Measurements from ENCODE around the gene LIN28B.
"Not testable (repeated sequence)": the region's sequence is repeated elsewhere in the genome, so short reads cannot be mapped to it uniquely, and the experiment has no call there.

The LIN28B gene, protein sequence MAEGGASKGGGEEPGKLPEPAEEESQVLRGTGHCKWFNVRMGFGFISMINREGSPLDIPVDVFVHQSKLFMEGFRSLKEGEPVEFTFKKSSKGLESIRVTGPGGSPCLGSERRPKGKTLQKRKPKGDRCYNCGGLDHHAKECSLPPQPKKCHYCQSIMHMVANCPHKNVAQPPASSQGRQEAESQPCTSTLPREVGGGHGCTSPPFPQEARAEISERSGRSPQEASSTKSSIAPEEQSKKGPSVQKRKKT

DNA sequence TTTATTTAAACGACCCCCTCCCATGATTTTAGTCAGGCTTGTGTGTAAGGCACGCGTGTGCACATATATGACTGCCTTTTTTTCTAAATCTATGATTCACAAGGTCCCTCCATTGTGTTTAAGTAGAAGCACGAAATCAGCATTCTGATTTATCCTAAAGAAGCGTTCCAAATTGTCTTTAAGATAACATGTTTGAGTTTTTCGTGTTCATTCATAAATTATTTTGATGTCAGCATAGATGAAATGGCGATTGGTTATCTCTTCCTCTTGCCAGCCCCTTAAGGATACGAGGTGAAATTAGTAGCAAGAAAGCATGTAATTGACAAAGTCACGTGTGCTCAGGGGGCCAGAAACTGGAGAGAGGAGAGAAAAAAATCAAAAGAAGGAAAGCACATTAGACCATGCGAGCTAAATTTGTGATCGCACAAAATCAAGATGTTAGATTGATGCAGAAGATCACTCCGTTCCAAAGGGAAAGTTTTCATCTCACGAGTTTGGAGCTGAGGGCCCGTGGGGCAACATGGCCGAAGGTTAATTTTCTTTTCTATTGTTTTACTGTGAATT lies at the start of gene LIN28B:
TSS of gene LIN28B (plus strand) at position 377 of the 564 bp plus-strand sequence. CDS start at position 521, 144 bp downstream.
- DNase-seq: no peak

DNA sequence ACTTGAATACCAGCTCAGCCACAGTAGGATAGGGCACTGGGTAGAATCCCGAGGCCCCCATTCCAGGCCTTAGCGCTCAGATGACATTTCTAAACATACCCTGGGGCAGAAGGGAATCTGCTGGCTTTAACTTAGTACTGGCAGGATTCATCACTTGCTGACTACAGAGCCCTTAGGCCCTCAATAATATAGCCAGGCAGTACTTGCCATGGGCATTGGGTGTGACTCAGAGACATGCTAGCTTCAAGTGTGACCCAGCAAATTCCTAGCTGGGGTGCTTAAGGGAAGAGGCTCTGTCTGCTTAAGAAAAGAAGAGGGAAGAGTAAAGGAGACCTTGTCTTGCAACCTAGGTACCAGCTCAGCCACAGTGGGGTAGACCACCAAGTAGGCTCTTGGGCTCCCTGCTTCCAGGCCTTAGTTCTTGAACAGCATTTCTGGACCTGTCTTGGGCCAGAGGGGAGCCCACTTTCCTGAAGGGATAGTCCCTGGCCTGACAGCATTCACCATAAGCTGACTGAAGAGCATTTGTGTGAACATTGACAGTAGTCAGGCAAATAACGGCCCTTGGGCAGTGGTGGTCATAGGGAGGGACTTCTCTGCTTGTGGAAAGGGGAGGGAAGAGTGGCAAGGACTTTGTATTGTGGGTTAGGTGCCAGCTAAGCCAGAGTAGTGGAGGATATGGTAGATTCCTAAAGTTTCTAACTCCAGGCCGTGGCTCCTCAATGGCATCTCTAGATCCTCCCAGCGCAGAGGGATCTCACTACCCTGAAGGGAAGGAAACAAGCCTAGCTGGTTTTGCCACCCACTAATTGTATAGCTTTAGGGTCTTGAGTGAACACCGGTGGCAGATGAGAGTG lies 48.6 kb upstream of the LIN28B start:
- no peak for DNase-seq

DNA sequence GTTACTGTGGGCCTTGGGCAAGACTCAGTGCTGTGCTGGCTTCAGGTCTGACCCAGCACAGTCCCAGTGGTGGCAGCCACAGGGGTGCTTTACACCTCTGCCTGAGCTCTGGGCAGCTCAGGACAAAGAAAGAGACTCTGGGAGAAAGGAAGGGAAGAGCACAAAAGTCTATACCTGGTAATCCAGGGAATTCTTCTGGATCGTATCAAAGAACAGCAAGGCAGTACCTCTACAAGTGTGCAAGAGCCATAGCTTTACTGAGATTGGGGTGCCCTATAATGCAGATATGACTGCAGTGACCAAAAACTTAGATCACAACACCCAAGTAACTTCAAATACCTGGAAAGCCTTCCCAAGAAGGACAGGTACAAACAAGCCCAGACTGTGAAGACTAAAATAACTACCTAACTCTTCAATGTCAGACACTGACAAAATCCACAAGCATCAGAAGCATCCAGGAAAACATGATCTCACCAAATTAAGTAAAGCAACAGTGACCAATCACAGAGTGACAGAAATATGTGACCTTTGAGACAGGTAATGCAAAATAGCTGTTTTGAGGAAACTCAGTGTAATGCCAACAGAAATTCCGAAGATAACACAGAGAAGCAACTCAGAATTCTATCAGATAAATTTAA lies 47.9 kb upstream of the LIN28B start:
- DNase-seq: no peak

DNA sequence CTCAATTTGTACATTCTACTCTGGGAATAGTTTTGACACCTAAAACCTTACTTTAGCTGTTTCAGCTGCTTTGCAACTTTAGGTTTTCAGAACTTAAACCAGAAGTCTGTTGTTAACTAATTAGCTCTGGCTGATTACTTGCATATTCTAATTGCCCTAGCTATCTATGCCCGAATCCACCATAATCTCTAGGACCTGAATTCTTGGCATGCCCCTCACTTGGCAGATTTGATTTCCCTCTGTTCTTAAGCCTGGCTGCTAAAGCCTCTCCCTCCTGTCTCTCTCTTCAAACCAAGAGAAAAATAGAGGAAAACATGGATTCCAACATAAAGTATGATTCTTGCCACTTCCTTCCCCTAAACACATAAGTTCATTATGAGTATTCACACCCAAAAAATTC lies 35.0 kb upstream of the LIN28B start:
- DNase-seq: no peak

DNA sequence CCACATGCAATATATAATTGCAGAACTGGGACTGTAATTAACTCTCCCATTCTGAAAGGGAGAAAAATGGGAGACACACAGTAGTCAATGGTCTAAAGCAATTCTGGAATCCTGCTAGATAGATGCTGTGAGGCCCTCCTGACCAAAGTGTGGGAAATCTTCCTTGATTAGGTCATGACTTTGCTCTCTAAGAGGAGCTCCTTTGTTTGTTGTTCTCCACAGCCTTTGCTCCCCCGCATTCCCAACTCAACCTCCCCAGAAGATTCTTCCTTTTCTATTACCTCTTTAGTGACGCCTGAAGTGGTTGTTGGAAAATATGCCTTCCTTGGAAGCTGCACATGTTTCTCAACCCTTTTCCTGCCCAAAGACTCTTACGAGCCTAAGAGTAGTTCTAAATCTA lies 28.8 kb upstream of the LIN28B start:
- no peak for DNase-seq

DNA sequence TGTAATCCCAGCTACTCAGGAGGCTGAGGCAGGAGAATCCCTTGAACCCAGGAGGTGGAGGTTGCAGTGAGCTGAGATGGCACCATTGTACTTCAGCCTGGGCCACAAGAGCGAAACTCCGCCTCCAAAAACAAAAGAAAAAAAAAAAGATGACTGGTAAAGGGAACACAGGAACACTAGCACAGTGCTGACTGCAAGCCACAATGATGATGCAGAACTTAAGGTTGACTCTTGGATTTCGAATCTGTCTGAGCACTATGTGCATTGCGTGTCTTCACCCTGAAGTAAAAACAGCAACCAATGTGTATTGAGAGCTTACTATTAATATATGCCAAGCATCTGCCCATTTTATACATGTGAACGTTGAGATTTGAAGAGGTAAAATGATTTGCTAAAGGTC lies 27.6 kb upstream of the LIN28B start:
- DNase-seq: no peak

DNA sequence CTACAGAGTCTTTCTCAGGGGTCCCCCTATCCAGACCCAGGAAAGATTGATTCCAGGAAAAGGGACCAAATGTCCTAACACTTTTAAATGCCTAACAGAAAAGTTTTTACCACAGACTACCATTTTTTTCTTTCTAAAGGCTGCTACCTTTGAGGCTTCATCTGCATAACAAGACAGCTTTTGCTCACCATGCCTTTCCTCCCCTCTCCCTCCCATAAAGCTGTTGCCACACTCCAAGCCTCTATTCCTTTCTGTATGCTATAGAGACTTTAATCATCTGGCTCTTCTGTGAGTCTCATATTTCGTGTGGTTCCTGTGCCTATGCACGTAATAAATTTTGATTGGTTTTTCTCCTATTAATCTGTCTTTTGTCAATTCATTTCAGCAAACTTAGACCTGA lies 26.0 kb upstream of the LIN28B start:
- no peak for DNase-seq

DNA sequence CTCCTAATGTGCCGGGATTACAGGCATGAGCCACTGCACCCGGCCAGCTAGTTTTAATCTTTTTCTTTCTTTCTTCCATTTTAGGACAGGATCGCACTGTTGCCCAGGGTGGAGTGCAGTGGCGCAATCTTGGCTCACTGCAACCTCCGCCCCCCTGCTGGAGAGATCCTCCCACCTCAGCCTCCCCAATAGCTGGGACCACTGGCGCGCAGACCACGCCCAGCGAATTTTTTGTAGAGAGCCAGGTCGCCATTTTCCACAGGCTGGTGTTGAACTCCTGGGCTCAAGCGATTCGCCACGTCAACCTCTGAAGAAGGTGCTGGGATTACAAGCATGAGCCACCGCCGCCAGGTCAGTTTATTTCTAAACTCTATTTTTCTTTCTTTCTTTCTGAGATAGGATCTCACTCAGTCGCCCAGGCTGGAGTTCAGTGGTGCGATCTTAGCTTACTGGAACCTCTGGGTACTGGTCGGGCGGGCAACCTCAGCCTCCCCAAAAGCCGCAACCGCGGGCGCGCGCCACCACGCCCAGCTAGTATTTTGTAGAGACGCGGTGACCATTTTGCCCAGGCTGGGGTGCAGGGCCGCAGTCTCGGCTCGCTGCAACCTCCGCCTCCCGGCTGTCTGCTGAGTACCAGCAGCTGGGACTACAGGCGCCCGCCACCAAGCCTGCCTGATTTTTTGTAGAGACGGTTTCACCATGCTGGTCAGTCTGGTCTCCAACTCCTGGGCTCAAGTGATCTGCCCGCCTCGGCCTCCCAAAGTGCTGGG lies 20.0 kb upstream of the LIN28B start:
- DNase-seq: no peak

DNA sequence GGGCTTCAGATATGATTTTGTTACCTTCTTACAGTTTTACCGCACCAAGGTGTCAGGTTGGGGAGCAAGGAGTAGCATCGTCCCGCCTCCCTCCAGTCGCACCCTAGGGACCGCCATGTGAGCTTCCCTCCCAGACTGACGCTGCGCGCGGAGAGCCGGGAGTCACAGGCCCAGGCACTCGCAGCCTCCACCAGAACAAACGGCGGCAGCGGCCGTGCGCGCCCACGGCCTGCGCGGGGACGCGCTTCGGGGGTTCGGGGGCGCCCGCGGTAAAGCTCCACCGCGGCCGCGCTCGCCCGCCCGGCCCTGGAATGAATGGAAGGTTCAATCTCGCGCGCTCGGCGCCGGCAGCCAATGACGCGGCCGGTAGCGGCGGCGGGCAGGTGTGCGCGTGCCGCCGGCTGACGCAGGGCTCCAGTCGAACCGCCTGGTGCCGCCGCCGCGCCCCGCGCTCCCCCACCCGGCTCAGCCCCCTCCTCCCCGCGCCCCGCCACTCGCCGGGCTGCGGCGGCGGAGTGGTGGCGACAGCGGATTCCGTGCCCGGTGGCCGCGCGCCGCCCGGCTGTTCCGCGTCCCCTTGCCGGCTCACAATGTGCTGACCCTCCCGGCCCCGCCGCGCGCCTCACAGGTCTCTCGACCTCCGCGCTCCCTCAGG lies 16.5 kb upstream of the LIN28B start:
- DNase-seq: no peak

DNA sequence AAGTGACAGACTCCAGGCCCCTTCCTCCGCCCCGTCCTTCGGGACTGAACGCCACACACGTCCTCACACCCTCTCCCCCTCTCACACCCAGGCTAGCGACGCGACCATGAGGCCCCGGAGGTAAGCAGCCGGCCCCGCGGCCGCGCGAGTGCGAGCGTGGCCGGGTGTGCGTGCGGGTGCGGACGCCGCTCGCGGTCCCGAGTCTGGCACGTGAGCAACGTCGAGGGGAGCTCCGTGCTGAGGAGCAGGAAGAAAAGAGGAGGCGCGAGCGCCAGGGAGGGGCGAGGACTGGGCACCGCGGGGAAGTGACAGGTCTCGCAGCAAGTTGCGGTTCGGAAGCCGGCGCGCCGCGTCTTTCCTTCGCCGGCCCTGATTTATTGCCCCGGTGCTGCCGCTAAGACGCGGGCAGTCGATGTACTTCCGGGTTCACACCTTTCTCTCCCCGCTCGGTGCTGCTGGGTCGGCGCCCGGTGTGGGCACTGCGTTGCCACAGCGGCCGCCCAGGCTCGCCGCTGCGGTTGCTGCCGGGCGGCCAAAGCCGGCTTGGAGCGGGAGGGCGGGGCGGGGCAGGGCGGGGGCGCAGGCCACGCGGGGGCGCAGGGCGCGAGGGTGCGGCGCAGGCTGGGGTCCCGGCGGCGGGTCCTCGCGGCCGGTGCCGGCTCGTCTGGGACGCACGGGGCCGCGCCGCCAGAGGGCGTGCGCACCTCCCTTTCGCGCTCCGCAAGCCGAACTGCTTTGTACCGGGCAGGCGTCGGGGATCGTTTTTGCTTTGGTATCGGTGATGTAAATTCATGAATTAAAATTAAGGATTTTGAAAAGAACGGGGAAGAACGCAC lies 15.8 kb upstream of the LIN28B start:
- DNase-seq: no peak

DNA sequence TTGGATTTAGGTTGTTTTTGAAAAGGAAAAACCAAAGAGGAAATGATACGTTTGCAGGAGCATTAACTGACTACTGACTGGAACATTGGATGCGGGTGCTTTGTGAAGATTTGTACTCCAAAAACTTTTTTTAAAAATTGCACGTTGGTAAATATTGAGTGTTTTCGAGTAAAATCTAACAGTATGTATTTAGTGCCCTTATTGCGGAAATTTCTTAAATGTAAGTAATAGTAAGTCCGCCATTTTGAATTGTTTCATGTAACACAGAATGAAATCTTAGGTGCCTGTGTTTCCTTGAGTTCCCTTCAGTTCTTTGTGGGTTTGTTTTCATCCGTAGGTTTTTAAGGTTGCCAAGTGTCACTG lies 15.2 kb upstream of the LIN28B start:
- no peak for DNase-seq

DNA sequence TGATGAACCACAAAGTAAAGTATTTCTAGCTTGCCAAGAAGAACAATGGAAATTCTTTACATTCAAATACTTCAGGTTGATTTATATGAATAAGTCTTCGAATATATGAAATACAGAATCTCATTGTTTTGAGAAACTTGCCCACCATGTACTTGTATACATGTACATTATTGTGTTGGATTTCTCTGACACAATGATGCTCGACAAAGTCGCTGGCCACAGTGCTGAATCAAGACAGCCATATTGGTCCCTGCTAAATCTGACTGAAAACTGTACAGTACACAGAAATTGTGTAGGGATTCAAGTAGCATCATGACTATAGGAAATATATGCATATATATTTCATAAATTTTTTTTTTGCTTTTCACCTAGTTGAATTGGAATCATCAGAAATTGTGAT lies 13.1 kb upstream of the LIN28B start:
- no peak for DNase-seq

DNA sequence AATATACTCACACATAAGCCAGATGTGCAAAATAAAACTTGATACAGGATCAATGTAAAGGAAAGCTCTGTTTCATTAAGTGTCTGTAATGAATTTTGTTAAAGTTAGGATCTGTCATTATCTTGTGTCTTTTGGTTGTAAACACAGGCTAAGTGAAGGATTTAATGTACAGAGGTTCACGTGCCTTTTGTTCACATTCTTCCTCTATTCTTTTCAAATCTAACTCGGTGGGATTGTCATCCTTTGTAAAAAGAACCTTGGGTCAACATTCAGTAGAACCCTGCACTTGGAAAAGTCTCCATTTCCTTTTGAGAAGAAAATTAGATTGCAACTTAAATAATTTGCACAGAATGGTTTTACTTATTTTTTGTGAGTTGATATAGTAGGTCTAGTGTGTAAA lies 7.7 kb upstream of the LIN28B start:
- DNase-seq: no peak

DNA sequence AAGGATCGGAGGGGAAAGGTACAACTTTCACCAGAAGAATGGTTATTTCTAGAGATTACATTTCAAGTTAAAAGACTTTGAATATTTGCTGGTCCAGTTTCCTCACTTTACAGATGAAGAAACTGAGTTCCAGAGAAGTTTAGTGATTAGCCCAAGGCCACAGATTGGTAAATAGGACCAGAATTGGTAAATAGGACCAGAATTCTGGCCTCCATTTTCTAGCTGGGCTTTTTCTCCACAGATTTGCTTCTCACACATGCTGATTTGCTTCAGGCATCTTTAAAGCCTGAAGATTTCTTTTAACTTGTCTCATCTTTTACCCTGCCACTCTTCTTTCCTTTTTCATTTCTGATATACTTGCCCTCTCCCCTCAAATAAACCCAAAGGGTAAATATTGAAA lies 5.2 kb upstream of the LIN28B start:
- DNase-seq: no peak

DNA sequence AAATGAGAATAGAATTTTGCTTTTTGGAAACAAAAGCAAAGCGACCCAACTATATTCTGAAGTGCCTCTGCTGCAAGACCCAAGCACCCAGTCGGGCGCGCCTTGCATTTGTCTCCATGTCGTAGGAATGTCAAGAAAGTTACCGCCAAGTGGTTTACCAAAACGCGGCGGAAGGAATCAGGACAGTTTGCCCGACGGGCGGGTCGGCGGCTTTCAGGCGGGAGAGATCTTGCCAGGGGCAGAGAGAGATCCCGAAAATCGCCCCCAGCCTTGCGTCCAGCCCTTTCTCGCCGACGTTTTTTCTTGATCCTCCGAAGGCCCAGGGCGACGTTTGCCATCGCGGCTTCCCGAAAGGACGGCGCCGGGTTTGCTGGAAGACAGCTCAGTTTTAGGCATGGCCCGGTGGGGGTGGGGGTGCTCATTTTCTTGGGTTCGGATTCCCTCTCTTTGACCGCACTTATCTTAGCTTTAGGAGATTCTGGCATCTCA lies 4.0 kb upstream of the LIN28B start:
- no peak for DNase-seq

DNA sequence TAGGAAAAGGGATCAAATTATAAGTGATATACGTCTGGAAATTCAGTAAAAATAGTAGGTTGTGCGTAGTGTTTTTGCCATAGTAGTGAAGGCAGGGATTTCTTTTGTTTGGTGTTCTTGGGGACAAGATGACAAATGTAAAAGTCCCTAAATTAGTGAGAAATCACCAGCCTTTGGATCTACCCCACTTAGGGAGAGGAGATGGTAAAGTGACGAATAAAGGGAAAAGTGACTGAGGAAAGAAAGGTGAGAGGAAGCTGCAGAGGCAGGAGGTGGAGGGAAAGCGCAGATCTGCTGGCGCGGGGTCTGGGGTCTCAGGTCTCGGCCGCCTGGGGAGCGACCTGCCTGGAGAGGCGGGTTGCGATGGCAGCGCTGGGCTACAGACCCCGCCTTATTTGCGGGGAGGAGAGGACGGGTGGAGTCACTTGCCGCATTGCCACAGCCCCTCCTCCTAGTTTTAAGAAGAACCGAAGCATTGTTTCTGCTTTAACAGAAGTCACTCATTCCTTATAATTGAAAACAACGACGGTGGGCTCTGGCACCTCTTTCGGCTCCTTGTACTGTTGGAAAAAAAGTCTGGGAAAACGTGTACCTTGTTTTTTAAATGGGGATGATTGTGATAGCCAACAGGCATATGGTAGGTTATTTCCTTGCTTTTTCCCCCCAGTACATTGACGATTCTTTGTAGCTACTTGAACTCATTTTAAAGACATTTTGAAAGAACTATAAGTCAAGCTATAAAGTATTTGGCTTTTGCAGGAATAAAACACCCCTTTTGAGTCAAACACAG lies 3.3 kb upstream of the LIN28B start:
- DNase-seq: not testable (repeated sequence)

DNA sequence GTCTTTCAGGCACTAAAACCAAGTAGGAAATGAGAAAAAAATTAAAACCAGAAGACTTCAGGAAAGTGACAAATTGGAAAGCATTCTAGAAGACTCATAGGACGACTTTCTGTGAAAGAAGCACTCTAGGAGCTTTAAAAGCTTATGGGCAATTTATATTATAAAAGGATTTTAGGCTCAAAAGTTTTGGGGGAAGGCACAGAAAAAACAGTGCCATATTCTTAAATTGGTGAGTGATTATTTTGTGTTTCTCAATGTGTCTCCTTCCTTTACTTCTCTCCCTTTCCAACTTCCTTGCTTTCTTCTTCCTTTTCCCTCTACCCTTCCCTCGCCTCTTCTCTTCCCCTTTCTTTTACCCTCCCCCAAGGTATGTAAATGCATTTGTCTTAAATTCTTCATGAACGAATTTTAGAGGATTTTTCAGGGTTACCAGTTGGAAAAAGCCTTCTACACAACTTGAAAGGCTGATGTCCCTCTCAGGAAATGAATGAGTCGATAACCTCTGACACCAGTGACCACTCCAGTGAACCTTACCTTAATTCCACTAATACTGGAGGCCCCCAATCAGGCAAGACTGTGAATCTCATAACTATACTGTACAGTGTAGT lies 2.6 kb upstream of the LIN28B start:
- no peak for DNase-seq

DNA sequence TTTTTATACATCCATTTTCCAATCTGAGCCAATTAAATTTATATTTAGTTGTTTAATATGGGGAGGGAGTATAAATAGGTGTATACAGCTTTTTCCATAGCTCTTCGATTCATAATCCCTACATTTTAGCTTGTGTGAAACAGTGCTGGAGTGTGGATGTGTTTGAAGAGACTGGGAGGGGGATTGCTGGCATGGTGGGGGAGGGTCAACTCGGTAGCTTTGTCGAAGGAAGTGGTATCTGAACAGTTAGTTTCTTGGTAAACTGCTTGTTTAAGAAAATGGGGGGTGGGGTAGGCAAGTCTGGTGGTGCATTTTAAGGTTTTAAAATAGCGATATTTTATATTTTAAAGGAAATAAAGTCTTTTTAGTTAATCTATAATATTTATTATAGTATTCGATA lies 1.4 kb upstream of the LIN28B start:
- no peak for DNase-seq

DNA sequence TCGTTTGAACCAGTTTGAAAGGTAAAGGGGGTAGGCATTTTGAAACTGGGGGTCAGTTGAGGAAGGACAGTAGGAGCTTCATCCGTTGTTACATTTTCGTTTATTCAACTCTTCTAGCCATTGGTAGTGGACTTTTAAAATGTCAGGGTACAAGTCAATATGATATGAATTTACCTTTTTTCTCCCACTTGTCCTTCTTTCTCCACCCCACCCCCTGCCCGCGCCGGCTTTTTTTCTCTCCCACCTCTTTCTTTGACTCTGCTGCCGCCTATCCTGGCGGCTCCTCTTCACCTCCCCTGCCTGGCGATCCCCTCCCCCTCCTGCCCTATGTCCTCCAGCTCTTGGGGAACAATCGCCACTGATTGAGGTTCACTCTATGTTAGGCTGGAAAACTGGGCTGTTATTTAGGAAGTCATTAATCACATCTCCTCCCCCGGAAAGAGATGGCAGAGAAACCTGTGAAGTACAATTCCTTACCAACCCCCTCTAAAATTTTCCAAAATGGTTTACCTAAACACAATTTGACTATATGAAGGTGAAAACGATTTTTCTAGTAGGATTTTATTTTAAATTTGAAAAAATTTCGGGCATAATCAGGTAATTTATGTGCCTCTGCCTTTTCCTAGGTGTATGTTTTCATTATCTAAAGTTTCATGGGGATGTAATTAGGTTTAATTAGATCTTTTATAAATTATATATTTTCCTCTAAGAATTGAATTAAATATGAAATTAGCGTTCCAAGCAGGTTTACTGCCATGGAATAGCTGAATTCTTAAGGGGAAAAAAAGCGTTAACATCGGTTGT lies 778 bp upstream of the LIN28B start:
- no peak for DNase-seq
